ENCODE results near the gene PGP. TPM values are rescaled to one million over a fixed set of nuclear protein-coding genes. Genes with fewer than 3 reads are reported as not detected.

PGP gene
- total and polyA plus RNA-seq, 8 donors: 9.3 to 90.4 (median 11.3) TPM

- 1 to 4% (median 1%) methylated on average over 18 to 88 of the region's 88 CpGs for WGBS, 5 donors
- intact Hi-C loops (cut with DNase I; ENCODE audit: low total_unique reads): loop anchor here (10.0 kb wide), 1 partner anchor 47 kb away; the partner anchor contains the start of gene MLST8
- no peak for TF ChIP-seq EP300 (IDR thresholded peaks at IDR 0.05)
- peak; percentile 79 to 95 (median 87) for TF ChIP-seq POLR2AphosphoS5 (IDR thresholded peaks at IDR 0.05)
- peak in 6 of 7 experiments; percentile 10 to 83 (median 70) for TF ChIP-seq CTCF (IDR thresholded peaks at IDR 0.05)
- peak in 1 of 4 donors; percentile 36 for TF ChIP-seq POLR2A (IDR thresholded peaks at IDR 0.05)
- Histone ChIP-seq H3K27me3 (no peaks in the 10 kb centered on the region), H3K27ac (peak within 1 kb of the TSS; percentile 88 to 99 (median 93)), H3K4me3 (peak within 1 kb of the TSS; percentile 67 to 75 (median 71)), H3K36me3 (peaks cover 42 to 53% (median 49%) of the 10 kb centered on the region in 4 donors), H3K4me1 (peaks cover 15 to 36% (median 29%) of the 10 kb centered on the region in 4 donors), H3K9me3 (no peaks in the 10 kb centered on the region)
- peak; percentile 98 for DNase-seq
Measured at GRCh38 chr16:2251296-2252111, 36.9 kb upstream of the PGP start, which contains the start of gene ECI1. Gene ECI1, minus strand, starts transcription at chr16:2251587. Its CDS starts 21 bp downstream, at chr16:2251566.

- peak overlapping the region; percentile 88 to 99 (median 93) for H3K27ac ChIP-seq
- WGBS, 5 donors: 3 to 6% (median 5%) methylated on average over 26 to 35 of the region's 35 CpGs
- H3K4me3 ChIP-seq: peak overlapping the region; percentile 67 to 75 (median 71)
- DNase-seq: peak in 1 of 2 donors; percentile 62
- peaks cover 42 to 53% (median 49%) of the 10 kb centered on the region in 4 donors for H3K36me3 ChIP-seq
- H3K9me3 ChIP-seq: no peaks in the 10 kb centered on the region
- peaks cover 15 to 36% (median 29%) of the 10 kb centered on the region in 4 donors for H3K4me1 ChIP-seq
- intact Hi-C loops (cut with DNase I; ENCODE audit: low total_unique reads): loop anchor here (10.0 kb wide), 1 partner anchor 46 kb away; the partner anchor contains the start of gene MLST8
- H3K27me3 ChIP-seq: no peaks in the 10 kb centered on the region
- TF ChIP-seq POLR2A (IDR thresholded peaks at IDR 0.05) (no peak), POLR2AphosphoS5 (IDR thresholded peaks at IDR 0.05) (no peak), EP300 (IDR thresholded peaks at IDR 0.05) (no peak), CTCF (IDR thresholded peaks at IDR 0.05) (no peak)
Measured at GRCh38 chr16:2250652-2251295, 36.1 kb upstream of the PGP start.

DNA sequence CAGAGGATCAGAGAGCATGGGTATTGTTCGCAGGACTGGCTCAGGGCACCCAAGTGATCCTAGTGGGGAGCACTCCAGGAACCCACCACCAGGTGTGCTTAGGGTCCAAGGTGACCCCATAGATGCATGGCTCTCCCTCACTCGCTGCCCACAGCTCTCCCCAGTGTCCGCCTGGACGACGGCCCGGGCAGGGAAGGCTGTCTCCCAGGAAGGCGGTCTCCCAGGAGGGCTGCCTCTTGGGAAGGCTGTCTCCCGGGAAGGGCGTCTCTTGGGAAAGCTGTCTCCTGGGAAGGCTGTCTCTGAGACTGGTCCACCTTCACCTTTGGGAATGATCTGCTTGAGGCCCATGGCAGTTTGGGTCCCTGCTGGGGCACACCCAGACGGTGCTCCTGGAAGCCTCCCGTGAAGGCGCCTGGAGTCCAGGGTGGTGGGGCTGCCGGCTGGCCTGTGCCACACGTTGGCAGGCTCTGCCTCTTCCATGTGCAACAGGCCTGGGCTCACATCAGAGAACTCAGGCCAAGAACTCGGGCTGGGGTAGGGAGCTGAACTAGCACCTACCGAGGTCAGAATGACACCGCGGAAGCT lies 31.8 kb upstream of the PGP start:
- TF ChIP-seq POLR2A (IDR thresholded peaks at IDR 0.05) (no peak), POLR2AphosphoS5 (IDR thresholded peaks at IDR 0.05) (no peak), EP300 (IDR thresholded peaks at IDR 0.05) (no peak), CTCF (IDR thresholded peaks at IDR 0.05) (no peak)
- no peaks in the 10 kb centered on the region for H3K27me3 ChIP-seq
- no peak overlapping the region for H3K27ac ChIP-seq
- intact Hi-C loops (cut with DNase I; ENCODE audit: low total_unique reads): no loop called here
- H3K4me3 ChIP-seq: no peak overlapping the region
- peaks cover 42 to 63% (median 59%) of the 10 kb centered on the region in 4 donors for H3K36me3 ChIP-seq
- peaks cover 8 to 22% (median 15%) of the 10 kb centered on the region in 4 donors for H3K4me1 ChIP-seq
- H3K9me3 ChIP-seq: no peaks in the 10 kb centered on the region
- no peak for DNase-seq
- 88 to 93% (median 91%) methylated on average over 14 to 18 of the region's 18 CpGs for WGBS, 5 donors
